HCT116 (cell line): ENCODE data around the gene IFT25. TPM values are rescaled to one million over a fixed set of nuclear protein-coding genes. Genes with fewer than 3 reads are reported as not detected.

ENCODE experiments used
- ATAC-seq: fragments of 200-7000 bp; cut with Tn5 transposase; 2 replicates; pipeline ENCODE4 v1.9.1; 2020; ENCODE audit warnings: mild to moderate bottlenecking, moderate library complexity
- BruUV-seq: library from RNA; stranded (reverse); fragments of 400-500 nt; replicated peaks from 2 replicates; lab custom pipeline; 2021; lab: Mats Ljungman, UMichigan
- CTCF ChIA-PET: fragments of 300-600 bp; sonication (Branson Sonifier 250); formaldehyde crosslinking; loops from one replicate; lab custom pipeline; 2021; ENCODE audit warnings: antibody characterized with exemption; lab: Charles Lee
- POLR2A ChIA-PET: fragments of 300-600, 350-600 bp; sonication (Branson Sonifier 250); formaldehyde crosslinking; loops from one replicate; lab custom pipeline; 2021; ENCODE audit warnings: antibody characterized with exemption; lab: Charles Lee
- RAD21 ChIA-PET, 2 experiments: fragments of 300-600 bp; sonication (Branson Sonifier 250); formaldehyde crosslinking; loops; one replicate each; lab custom pipeline; 2023; ENCODE audit warnings: low total read pairs in 2 of 2; ENCODE audit not compliant: uncharacterized antibody in 2 of 2, unreplicated experiment in 2 of 2, low non-redundant PET in 1 of 2; lab: Charles Lee
- DNase-seq: peaks from one replicate; pipeline ENCODE4 v3.0.0-alpha.2; 2010; ENCODE audit warnings: low read depth, low spot score
- H2AFZ ChIP-seq: fragments of 200-600 bp; shearing (Covaris generic), sonication (generic); 2 replicates; pipeline ENCODE4 v1.6.1; 2017; ENCODE audit warnings: low read depth, mixed run types, mixed read lengths, antibody characterized with exemption, low read length; ENCODE audit not compliant: poor library complexity, severe bottlenecking
- H3K27ac ChIP-seq: 2 replicates; pipeline ENCODE4 v1.5.1; 2012; ENCODE audit warnings: low read depth, low read length
- H3K27me3 ChIP-seq: fragments of 200-600 bp; sonication (generic); 2 replicates; pipeline ENCODE4 v1.6.1; 2016; ENCODE audit warnings: mixed run types, low read length, mixed read lengths; ENCODE audit not compliant: insufficient read depth
- H3K36me3 ChIP-seq, 2 experiments: fragments of 200-500 bp in 1 of 2; fragments of 200-600 bp in 1 of 2; sonication (Bioruptor generic) in 1 of 2; sonication (generic) in 1 of 2; 2 replicates each; pipeline versions ENCODE4 v1.5.1 to v1.6.1; 2014 to 2016; ENCODE audit warnings: low read length in 2 of 2, inconsistent platforms in 1 of 2, mixed read lengths in 1 of 2, mixed run types in 1 of 2; ENCODE audit not compliant: insufficient read depth in 2 of 2, control insufficient read depth in 1 of 2
- H3K4me1 ChIP-seq, 2 experiments: fragments of 200-600 bp in 1 of 2; sonication (generic) in 1 of 2; 2 replicates each; pipeline versions ENCODE4 v1.5.1 to v1.6.1; 2012 to 2017; ENCODE audit warnings: low read length in 2 of 2, inconsistent platforms in 1 of 2, mild to moderate bottlenecking in 1 of 2, mixed read lengths in 1 of 2, mixed run types in 1 of 2, moderate library complexity in 1 of 2; ENCODE audit not compliant: insufficient read depth in 2 of 2, control insufficient read depth in 1 of 2
- H3K4me2 ChIP-seq: fragments of 200-600 bp; sonication (generic); 2 replicates; pipeline ENCODE4 v1.6.1; 2017; ENCODE audit warnings: mixed run types, low read length, mixed read lengths
- H3K4me3 ChIP-seq, 2 experiments: fragments of 200-600 bp in 1 of 2; sonication (generic) in 1 of 2; replicated peaks in 1 of 2; 2 replicates each; pipeline ENCODE4 v1.5.1; 2011 to 2016; ENCODE audit warnings: low read length in 2 of 2, control low read depth in 1 of 2, low read depth in 1 of 2, mild to moderate bottlenecking in 1 of 2, mixed read lengths in 1 of 2, mixed run types in 1 of 2
- H3K79me2 ChIP-seq: fragments of 200-600 bp; sonication (generic); 2 replicates; pipeline ENCODE4 v1.6.1; 2017; ENCODE audit warnings: mild to moderate bottlenecking, mixed run types, low read length, moderate library complexity, mixed read lengths; ENCODE audit not compliant: insufficient read depth
- H3K9ac ChIP-seq: fragments of 200-600 bp; sonication (generic); 2 replicates; pipeline ENCODE4 v1.6.1; 2016; ENCODE audit warnings: low read length, mixed read lengths
- H3K9me2 ChIP-seq: fragments of 200-600 bp; sonication (generic), shearing (Covaris generic); 2 replicates; pipeline ENCODE4 v1.6.1; 2017; ENCODE audit warnings: mixed run types, mild to moderate bottlenecking, moderate library complexity; ENCODE audit not compliant: insufficient read depth
- H3K9me3 ChIP-seq, 2 experiments: fragments of 200-500 bp in 1 of 2; fragments of 200-600 bp in 1 of 2; sonication (Bioruptor generic) in 1 of 2; sonication (generic) in 1 of 2; 2 replicates each; pipeline ENCODE4 v1.6.1; 2014 to 2017; ENCODE audit warnings: low read length in 2 of 2, mixed read lengths in 2 of 2, inconsistent platforms in 1 of 2, low read depth in 1 of 2, mild to moderate bottlenecking in 1 of 2, mixed run types in 1 of 2, moderate library complexity in 1 of 2; ENCODE audit not compliant: control insufficient read depth in 1 of 2, insufficient read depth in 1 of 2
- H4K20me1 ChIP-seq: fragments of 200-600 bp; sonication (generic), shearing (Covaris generic); 2 replicates; pipeline ENCODE4 v1.6.1; 2017; ENCODE audit warnings: mixed run types, mild to moderate bottlenecking, moderate library complexity; ENCODE audit not compliant: insufficient read depth
- CBX3 ChIP-seq: IDR thresholded peaks from 2 replicates; pipeline ENCODE4 v1.6.1; 2012; ENCODE audit warnings: low read depth
- CEBPB ChIP-seq: IDR thresholded peaks from 2 replicates; pipeline ENCODE4 v1.6.1; 2012; ENCODE audit warnings: low read depth
- EGR1 ChIP-seq: IDR thresholded peaks from 2 replicates; pipeline ENCODE4 v1.6.1; 2012; ENCODE audit warnings: low read depth
- EZH2 ChIP-seq: fragments of 200-600 bp; sonication (generic); IDR thresholded peaks from 2 replicates; pipeline ENCODE4 v1.6.1; 2017; ENCODE audit warnings: antibody characterized with exemption, mixed run types
- EZH2phosphoT487 ChIP-seq: fragments of 200-600 bp; IDR thresholded peaks from 2 replicates; pipeline ENCODE4 v1.6.1; 2018; ENCODE audit warnings: antibody characterized with exemption, borderline replicate concordance
- POLR2A ChIP-seq: IDR thresholded peaks from 2 replicates; pipeline ENCODE4 v1.7.0; 2011; ENCODE audit warnings: borderline replicate concordance; ENCODE audit not compliant: insufficient read depth, insufficient read length; ENCODE audit errors: extremely low read depth
- POLR2AphosphoS5 ChIP-seq: IDR thresholded peaks from 2 replicates; pipeline ENCODE4 v1.6.1; 2011; ENCODE audit warnings: mild to moderate bottlenecking, low read depth, low read length, moderate library complexity
- RAD21 ChIP-seq: IDR thresholded peaks from 2 replicates; pipeline ENCODE4 v1.6.1; 2012; ENCODE audit warnings: low read depth, mild to moderate bottlenecking
- SP1 ChIP-seq: IDR thresholded peaks from 2 replicates; pipeline ENCODE4 v1.6.1; 2012; ENCODE audit warnings: low read depth
- TCF7L2 ChIP-seq: IDR thresholded peaks from 2 replicates; pipeline ENCODE4 v1.7.0; 2011; ENCODE audit warnings: borderline replicate concordance, inconsistent platforms; ENCODE audit not compliant: insufficient read depth, insufficient read length; ENCODE audit errors: extremely low read depth
- ZFX ChIP-seq: fragments of 450-650 bp; IDR thresholded peaks from 2 replicates; pipeline ENCODE4 v1.6.1; 2017
- ZNF274 ChIP-seq: fragments of 200-500 bp; sonication (Bioruptor generic); IDR thresholded peaks from 2 replicates; pipeline ENCODE4 v1.6.1; 2014; ENCODE audit warnings: mild to moderate bottlenecking, low read depth, low read length, inconsistent platforms
- intact Hi-C: fragments of 100-400 bp; cut with micrococcal nuclease; formaldehyde crosslinking; loops from 2 replicates; pipeline ENCODE4 v1.10.0; 2022
- total RNA-seq: library from RNA; stranded (reverse); gene quantifications from one replicate; pipeline ENCODE4 v1.2.1, GENCODE V29; 2021; ENCODE audit not compliant: unreplicated experiment
- TF ChIP-seq, protein P1 (sequence below), 3 experiments: fragments of 200-600 bp in 1 of 3; sonication (generic) in 1 of 3; IDR thresholded peaks in 2 of 3; conservative IDR thresholded peaks in 1 of 3; 2 replicates each; pipeline ENCODE4 v1.5.1; 2012 to 2017; ENCODE audit warnings: low read depth in 2 of 3, low read length in 2 of 3, antibody characterized with exemption in 1 of 3, borderline replicate concordance in 1 of 3, control low read depth in 1 of 3, mild to moderate bottlenecking in 1 of 3, mixed read lengths in 1 of 3, mixed run types in 1 of 3, moderate library complexity in 1 of 3; ENCODE audit not compliant: insufficient read depth in 1 of 3
- TF ChIP-seq, protein P2 (sequence below): IDR thresholded peaks from 2 replicates; pipeline ENCODE4 v1.6.1; 2012; ENCODE audit warnings: low read depth

The IFT25 gene
- total RNA-seq, 1 experiment from 2014 or later: 45.1 TPM

DNA sequence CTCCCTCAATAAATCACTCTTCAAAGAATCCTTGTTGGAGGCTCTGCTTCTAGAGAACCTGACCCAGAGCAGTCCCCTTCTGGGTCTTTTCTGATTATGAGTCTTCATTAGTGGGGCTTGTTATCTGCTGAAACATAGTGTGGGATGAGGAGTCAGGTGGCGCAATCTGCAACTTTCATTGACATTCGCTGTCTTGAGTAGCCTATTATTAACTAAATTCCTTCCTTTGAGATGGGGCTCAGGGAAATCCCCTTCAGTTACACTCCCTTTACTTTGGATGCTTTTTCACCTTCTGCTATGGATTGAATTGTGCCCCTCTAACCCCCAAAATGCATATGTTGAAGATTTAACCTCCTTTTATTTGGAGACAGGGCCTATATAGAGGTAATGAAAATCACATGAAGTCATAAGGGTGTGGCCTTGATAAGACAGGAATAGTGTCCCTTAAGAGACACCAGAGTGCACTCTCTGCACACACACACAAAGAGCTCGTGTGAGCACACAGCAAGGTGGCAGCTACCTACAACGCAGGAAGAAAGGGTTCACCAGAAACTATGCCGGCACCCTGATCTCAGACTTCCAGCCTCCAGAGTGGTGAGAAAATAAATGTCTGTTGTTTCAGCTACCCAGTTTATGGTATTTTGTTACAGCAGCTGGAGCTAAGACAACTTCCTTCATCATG is 32.0 kb downstream of the IFT25 start:
- Histone ChIP-seq H3K27ac (no peak overlapping the region), H3K4me2 (no peak overlapping the region), H4K20me1 (no peaks in the 10 kb centered on the region), H3K4me3 (no peak overlapping the region), H3K9me2 (no peaks in the 10 kb centered on the region), H3K36me3 (no peaks in the 10 kb centered on the region), H3K79me2 (no peaks in the 10 kb centered on the region)
- RAD21 ChIA-PET: interaction anchor here in 1 of 2 experiments (1.0 kb wide), 1 partner anchor 46 kb away, joined by 3 read pairs; no protein-coding TSS in a partner anchor
- DNase-seq (no peak), ATAC-seq (0 out of 2 replicates have a peak, but pooled peaks have one; percentile 42)
- CTCF ChIA-PET: interaction anchor here (0.6 to 1.4 kb wide), 4 partner anchors 32 to 493 kb away, joined by 3 to 5 read pairs (median 4); partner anchors contain the start of genes IFT25 and LRRC42
- intact Hi-C loops: no loop called here
- no peak for TF ChIP-seq POLR2A
- peak; percentile 42; the same call in 1 of the 2 replicates for TF ChIP-seq RAD21
- TF ChIP-seq, all 23 proteins: peak for 1
- H3K27me3 ChIP-seq: no peaks in the 10 kb centered on the region
- no peaks in the 10 kb centered on the region for H3K4me1 ChIP-seq
- POLR2A ChIA-PET: no interaction called here
- BruUV-seq: no TSS peak
- H2AFZ ChIP-seq: no peak overlapping the region
- no peak overlapping the region for H3K9ac ChIP-seq
- H3K9me3 ChIP-seq: no peaks in the 10 kb centered on the region

DNA sequence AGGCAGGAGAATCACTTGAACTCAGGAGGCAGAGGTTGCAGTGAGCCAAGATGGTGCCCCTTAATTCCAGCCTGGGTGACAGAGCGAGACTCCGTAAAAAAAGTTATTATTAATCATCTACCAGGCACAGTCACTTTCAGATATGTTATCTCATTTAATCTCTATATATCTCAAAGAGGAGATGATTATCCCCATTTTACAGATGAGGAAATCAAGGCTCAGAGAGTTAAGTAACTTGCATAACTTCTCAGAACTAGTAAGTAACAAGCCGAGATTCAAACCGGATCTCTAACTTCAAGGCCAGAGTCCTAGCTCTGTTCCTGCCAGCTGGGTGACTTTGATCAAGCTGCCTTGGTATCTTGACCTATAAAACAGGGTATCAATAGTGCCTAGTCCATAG is 34.1 kb downstream of the IFT25 start:
- H4K20me1 ChIP-seq: no peaks in the 10 kb centered on the region
- no peaks in the 10 kb centered on the region for H3K79me2 ChIP-seq
- H3K27me3 ChIP-seq: no peaks in the 10 kb centered on the region
- RAD21 ChIA-PET: no interaction called here
- POLR2A ChIA-PET: no interaction called here
- H3K4me2 ChIP-seq: no peak overlapping the region
- ATAC-seq (no peak), DNase-seq (no peak)
- CTCF ChIA-PET: no interaction called here
- H3K4me1 ChIP-seq: peaks cover 0 to 4% of the 10 kb centered on the region in 2 experiments; a peak in 1 of 4 replicates
- H3K36me3 ChIP-seq: no peaks in the 10 kb centered on the region
- H2AFZ ChIP-seq: no peak overlapping the region
- H3K27ac ChIP-seq: no peak overlapping the region
- TF ChIP-seq POLR2AphosphoS5: no peak
- TF ChIP-seq, protein P1, sequence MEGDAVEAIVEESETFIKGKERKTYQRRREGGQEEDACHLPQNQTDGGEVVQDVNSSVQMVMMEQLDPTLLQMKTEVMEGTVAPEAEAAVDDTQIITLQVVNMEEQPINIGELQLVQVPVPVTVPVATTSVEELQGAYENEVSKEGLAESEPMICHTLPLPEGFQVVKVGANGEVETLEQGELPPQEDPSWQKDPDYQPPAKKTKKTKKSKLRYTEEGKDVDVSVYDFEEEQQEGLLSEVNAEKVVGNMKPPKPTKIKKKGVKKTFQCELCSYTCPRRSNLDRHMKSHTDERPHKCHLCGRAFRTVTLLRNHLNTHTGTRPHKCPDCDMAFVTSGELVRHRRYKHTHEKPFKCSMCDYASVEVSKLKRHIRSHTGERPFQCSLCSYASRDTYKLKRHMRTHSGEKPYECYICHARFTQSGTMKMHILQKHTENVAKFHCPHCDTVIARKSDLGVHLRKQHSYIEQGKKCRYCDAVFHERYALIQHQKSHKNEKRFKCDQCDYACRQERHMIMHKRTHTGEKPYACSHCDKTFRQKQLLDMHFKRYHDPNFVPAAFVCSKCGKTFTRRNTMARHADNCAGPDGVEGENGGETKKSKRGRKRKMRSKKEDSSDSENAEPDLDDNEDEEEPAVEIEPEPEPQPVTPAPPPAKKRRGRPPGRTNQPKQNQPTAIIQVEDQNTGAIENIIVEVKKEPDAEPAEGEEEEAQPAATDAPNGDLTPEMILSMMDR (IDR thresholded peaks at IDR 0.05 in 2 of 3, conservative IDR thresholded peaks at IDR 0.05 in 1 of 3; ENCODE audit: borderline replicate concordance in 1 of 3, insufficient read depth in 1 of 3, low read depth in 2 of 3, low read length in 2 of 3): no peak
- no peak for TF ChIP-seq SP1
- TF ChIP-seq CBX3: no peak
- no peak for TF ChIP-seq CEBPB
- no peak for TF ChIP-seq EZH2
- TF ChIP-seq ZFX: no peak
- no peak for TF ChIP-seq EZH2phosphoT487
- TF ChIP-seq EGR1: no peak
- TF ChIP-seq RAD21: no peak
- TF ChIP-seq ZNF274: no peak
- TF ChIP-seq, protein P2, sequence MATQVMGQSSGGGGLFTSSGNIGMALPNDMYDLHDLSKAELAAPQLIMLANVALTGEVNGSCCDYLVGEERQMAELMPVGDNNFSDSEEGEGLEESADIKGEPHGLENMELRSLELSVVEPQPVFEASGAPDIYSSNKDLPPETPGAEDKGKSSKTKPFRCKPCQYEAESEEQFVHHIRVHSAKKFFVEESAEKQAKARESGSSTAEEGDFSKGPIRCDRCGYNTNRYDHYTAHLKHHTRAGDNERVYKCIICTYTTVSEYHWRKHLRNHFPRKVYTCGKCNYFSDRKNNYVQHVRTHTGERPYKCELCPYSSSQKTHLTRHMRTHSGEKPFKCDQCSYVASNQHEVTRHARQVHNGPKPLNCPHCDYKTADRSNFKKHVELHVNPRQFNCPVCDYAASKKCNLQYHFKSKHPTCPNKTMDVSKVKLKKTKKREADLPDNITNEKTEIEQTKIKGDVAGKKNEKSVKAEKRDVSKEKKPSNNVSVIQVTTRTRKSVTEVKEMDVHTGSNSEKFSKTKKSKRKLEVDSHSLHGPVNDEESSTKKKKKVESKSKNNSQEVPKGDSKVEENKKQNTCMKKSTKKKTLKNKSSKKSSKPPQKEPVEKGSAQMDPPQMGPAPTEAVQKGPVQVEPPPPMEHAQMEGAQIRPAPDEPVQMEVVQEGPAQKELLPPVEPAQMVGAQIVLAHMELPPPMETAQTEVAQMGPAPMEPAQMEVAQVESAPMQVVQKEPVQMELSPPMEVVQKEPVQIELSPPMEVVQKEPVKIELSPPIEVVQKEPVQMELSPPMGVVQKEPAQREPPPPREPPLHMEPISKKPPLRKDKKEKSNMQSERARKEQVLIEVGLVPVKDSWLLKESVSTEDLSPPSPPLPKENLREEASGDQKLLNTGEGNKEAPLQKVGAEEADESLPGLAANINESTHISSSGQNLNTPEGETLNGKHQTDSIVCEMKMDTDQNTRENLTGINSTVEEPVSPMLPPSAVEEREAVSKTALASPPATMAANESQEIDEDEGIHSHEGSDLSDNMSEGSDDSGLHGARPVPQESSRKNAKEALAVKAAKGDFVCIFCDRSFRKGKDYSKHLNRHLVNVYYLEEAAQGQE: no peak
- no peak for TF ChIP-seq TCF7L2
- no peak for TF ChIP-seq POLR2A
- no peaks in the 10 kb centered on the region for H3K9me3 ChIP-seq
- BruUV-seq: no TSS peak
- intact Hi-C loops: no loop called here
- no peak overlapping the region for H3K9ac ChIP-seq
- H3K4me3 ChIP-seq: no peak overlapping the region
- H3K9me2 ChIP-seq: no peaks in the 10 kb centered on the region
